Thoracic aorta (tissue), 2 donors: Measurements from ENCODE around the gene THRB. TPM values are rescaled to one million over a fixed set of nuclear protein-coding genes. Genes with fewer than 3 reads are reported as not detected.

ENCODE experiments used
- ATAC-seq: fragments of 150-250 bp; one replicate; pipeline ENCODE4 v1.8.0; 2017; ENCODE audit warnings: low read depth; ENCODE audit not compliant: insufficient number of reproducible peaks, low FRiP score
- DNase-seq: peaks from one replicate; pipeline ENCODE4 v3.0.0-alpha.2; 2020; ENCODE audit warnings: low spot score
- H3K27ac ChIP-seq, 2 donors: fragments of 200-600 bp; sonication (generic); 1 replicate in 1 of 2; 2 replicates in 1 of 2; pipeline ENCODE4 v1.5.1; 2016; ENCODE audit warnings: mild to moderate bottlenecking in 2 of 2, moderate library complexity in 2 of 2
- H3K27me3 ChIP-seq: fragments of 200-600 bp; sonication (generic); replicated peaks from 2 replicates; pipeline ENCODE4 v1.6.0; 2016; ENCODE audit warnings: mild to moderate bottlenecking; ENCODE audit not compliant: insufficient read depth
- H3K36me3 ChIP-seq: fragments of 200-600 bp; sonication (generic); one replicate; pipeline ENCODE4 v1.5.1; 2016
- H3K4me1 ChIP-seq, 2 donors: fragments of 200-600 bp; sonication (generic); 1 replicate in 1 of 2; 2 replicates in 1 of 2; pipeline versions ENCODE4 v1.5.1 to v1.6.0; 2016; ENCODE audit warnings: low read depth in 2 of 2, mild to moderate bottlenecking in 1 of 2; ENCODE audit not compliant: control insufficient read depth in 1 of 2
- H3K4me3 ChIP-seq: fragments of 200-600 bp; sonication (generic); 2 replicates; pipeline ENCODE4 v1.5.1; 2016; ENCODE audit warnings: mild to moderate bottlenecking
- H3K9me3 ChIP-seq: fragments of 200-600 bp; sonication (generic); 2 replicates; pipeline ENCODE4 v1.5.1; 2016
- CTCF ChIP-seq: fragments of 200-600 bp; sonication (generic); IDR thresholded peaks from one replicate; pipeline ENCODE4 v1.5.1; 2019; ENCODE audit warnings: antibody characterized with exemption
- total RNA-seq, 2 donors: library from RNA; depleted of rRNA; stranded (reverse); fragments of >200 nt; gene quantifications; one replicate each; pipeline versions ENCODE4 v1.1.0 to v1.2.3, GENCODE V29; 2016

Gene THRB
- total RNA-seq, 2 donors from 2014 or later = 40.3 to 65.6 TPM

- Histone ChIP-seq H3K4me1 (peaks cover 4 to 27% of the 10 kb centered on the region in 2 donors), H3K4me3 (no peak overlapping the region), H3K9me3 (no peaks in the 10 kb centered on the region), H3K27ac (no peak overlapping the region), H3K27me3 (no peaks in the 10 kb centered on the region), H3K36me3 (no peaks in the 10 kb centered on the region)
- no peak for TF ChIP-seq CTCF
- ATAC-seq (no peak), DNase-seq (no peak)
Observed at GRCh38 chr3:24513463-24513862, 18.8 kb upstream of the THRB start.

- Histone ChIP-seq H3K4me1 (peaks cover 11 to 34% of the 10 kb centered on the region in 2 donors), H3K4me3 (no peak overlapping the region), H3K27ac (no peak overlapping the region), H3K9me3 (no peaks in the 10 kb centered on the region), H3K27me3 (no peaks in the 10 kb centered on the region), H3K36me3 (no peaks in the 10 kb centered on the region)
- ATAC-seq (no peak), DNase-seq (no peak)
- TF ChIP-seq CTCF = no peak
Observed at GRCh38 chr3:24512564-24513197, 18.0 kb upstream of the THRB start.

GRCh38 chr3:24510030-24510648 is 15.5 kb upstream of the THRB start:
- Histone ChIP-seq H3K4me3 (no peak overlapping the region), H3K36me3 (no peaks in the 10 kb centered on the region), H3K9me3 (no peaks in the 10 kb centered on the region), H3K27me3 (no peaks in the 10 kb centered on the region), H3K27ac (no peak overlapping the region), H3K4me1 (peaks cover 12 to 37% of the 10 kb centered on the region in 2 donors)
- DNase-seq (no peak), ATAC-seq (no peak)
- TF ChIP-seq CTCF = no peak

GRCh38 chr3:24508423-24508839 is 13.8 kb upstream of the THRB start:
- DNase-seq (no peak), ATAC-seq (peak; percentile 68)
- no peak for TF ChIP-seq CTCF

GRCh38 chr3:24507776-24508422 is 13.2 kb upstream of the THRB start:
- Histone ChIP-seq H3K4me3 (no peak overlapping the region), H3K27me3 (no peaks in the 10 kb centered on the region), H3K36me3 (no peaks in the 10 kb centered on the region), H3K4me1 (peaks cover 7 to 22% of the 10 kb centered on the region in 2 donors), H3K9me3 (no peaks in the 10 kb centered on the region), H3K27ac (peak overlapping the region in 1 of 2 donors; percentile 46)
- ATAC-seq = no peak
- DNase-seq = no peak
- TF ChIP-seq CTCF = no peak

More at GRCh38 chr3:24508423-24508839, 13.8 kb upstream of the THRB start:
- H3K4me3 ChIP-seq = no peak overlapping the region
- H3K4me1 ChIP-seq = peaks cover 11 to 27% of the 10 kb centered on the region in 2 donors
- no peaks in the 10 kb centered on the region for H3K36me3 ChIP-seq
- no peaks in the 10 kb centered on the region for H3K9me3 ChIP-seq
- H3K27me3 ChIP-seq = no peaks in the 10 kb centered on the region
- H3K27ac ChIP-seq = peak overlapping the region in 1 of 2 donors; percentile 46
